VCaP (cell line): ENCODE results near the gene PLCD3.
A peak's percentile ranks its signal among the peaks of the same experiment; 100 is the strongest.

Experiments used
- H3K27ac ChIP-seq: fragments of 450-650 bp; 2 replicates; pipeline ENCODE4 v1.5.1; 2017
- CTCF ChIP-seq: fragments of 450-650 bp; conservative IDR thresholded peaks from 2 replicates; pipeline ENCODE4 v1.5.1; 2017; ENCODE audit warnings: mild to moderate bottlenecking, moderate library complexity

The PLCD3 gene

GRCh38 chr17:45081047-45081703 is 51.1 kb downstream of the PLCD3 start:
- no peak for TF ChIP-seq CTCF
- no peak overlapping the region for H3K27ac ChIP-seq

- no peak for TF ChIP-seq CTCF
- H3K27ac ChIP-seq = no peak overlapping the region; the same call in 1 of the 2 replicates
Measured at GRCh38 chr17:45077643-45078042, 54.7 kb downstream of the PLCD3 start.

GRCh38 chr17:45073414-45074070 is 58.8 kb downstream of the PLCD3 start:
- no peak for TF ChIP-seq CTCF
- no peak overlapping the region for H3K27ac ChIP-seq

GRCh38 chr17:45070809-45071208 is 61.5 kb downstream of the PLCD3 start:
- no peak overlapping the region for H3K27ac ChIP-seq
- TF ChIP-seq CTCF = no peak

- no peak overlapping the region for H3K27ac ChIP-seq
Measured at GRCh38 chr17:45070001-45070400, 62.3 kb downstream of the PLCD3 start.

GRCh38 chr17:45067637-45068036 is 64.7 kb downstream of the PLCD3 start:
- no peak overlapping the region for H3K27ac ChIP-seq
- TF ChIP-seq CTCF = no peak

More at GRCh38 chr17:45070001-45070400, 62.3 kb downstream of the PLCD3 start:
- no peak for TF ChIP-seq CTCF

- H3K27ac ChIP-seq = peak overlapping the region; percentile 21
- no peak for TF ChIP-seq CTCF
Measured at GRCh38 chr17:45063198-45063597, 69.1 kb downstream of the PLCD3 start.
